SK-N-MC (cell line): ENCODE results near the gene FURIN.

ENCODE experiments used
- EZH2 ChIP-seq: fragments of 200-600 bp; sonication (generic); IDR thresholded peaks from one replicate; pipeline ENCODE4 v1.6.1; 2017; ENCODE audit warnings: antibody characterized with exemption
- FOXP2 ChIP-seq: optimal IDR thresholded peaks from 2 replicates; pipeline ENCODE3; 2011; ENCODE audit warnings: mild to moderate bottlenecking, moderate library complexity; ENCODE audit not compliant: insufficient read depth; ENCODE audit errors: extremely low read length, control extremely low read depth
- POLR2AphosphoS5 ChIP-seq: IDR thresholded peaks from 2 replicates; pipeline ENCODE4 v1.6.1; 2012; ENCODE audit warnings: mild to moderate bottlenecking, low read depth, low read length, borderline replicate concordance

DNA sequence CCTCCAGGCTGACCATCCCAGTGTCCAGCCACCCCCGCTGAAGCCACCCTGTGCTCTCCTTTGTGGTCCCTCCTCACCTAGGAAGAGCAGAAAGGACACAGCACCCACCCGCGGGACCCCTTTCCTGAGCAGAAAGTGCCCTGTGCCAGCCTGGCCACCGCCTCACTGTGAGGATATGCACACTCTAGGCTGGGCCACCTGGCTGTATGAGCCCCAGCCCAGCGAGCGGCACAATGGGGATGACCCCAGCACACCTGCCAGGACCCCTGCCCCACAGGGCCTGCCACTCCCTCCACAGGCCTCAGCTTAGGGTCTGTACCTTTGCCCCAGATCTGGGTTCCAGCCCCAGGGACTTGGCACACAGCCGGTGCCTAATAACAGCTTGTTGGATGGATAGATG, 47.9 kb upstream of the FURIN start:
- no peak for TF ChIP-seq EZH2
- TF ChIP-seq POLR2AphosphoS5 = no peak
- TF ChIP-seq FOXP2 = no peak
